Endothelial cell of hepatic sinusoid (primary cell): ENCODE results near the gene DCT.
"Not testable (repeated sequence)": the region's sequence is repeated elsewhere in the genome, so short reads cannot be mapped to it uniquely, and the experiment has no call there.

Experiments
- in situ Hi-C: cut with HindIII; loops from 2 replicates; pipeline ENCODE4 v1.10.0; 2017; ENCODE audit warnings: low sequenced_read_pairs

DCT gene

GRCh38 chr13:94479616-94480015, at the start of gene DCT:
Gene DCT, minus strand, starts transcription at chr13:94479682. Its CDS starts 427 bp downstream, at chr13:94479255.
- in situ Hi-C loops, result no loop called here

DNA sequence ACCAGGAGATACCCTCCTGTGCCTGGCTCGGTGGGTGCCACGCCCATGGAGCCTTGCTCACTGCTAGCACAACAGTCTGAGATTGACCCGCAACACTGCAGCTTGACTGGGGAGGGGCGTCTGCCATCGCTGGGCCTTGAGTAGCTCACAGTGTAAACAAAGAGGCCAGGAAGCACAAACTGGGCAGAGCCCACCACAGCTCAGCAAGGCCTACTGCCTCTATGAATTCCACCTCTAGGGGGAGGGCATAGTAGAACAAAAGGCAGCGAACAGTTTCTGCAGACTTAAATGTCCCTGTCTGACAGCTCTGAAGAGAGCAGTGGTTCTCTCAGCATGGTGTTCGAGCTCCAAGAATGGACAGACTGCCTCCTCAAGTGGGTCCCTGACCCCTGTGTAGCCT, 47.5 kb upstream of the DCT start:
- in situ Hi-C loops, result not testable (repeated sequence)

GRCh38 chr13:94525781-94526180, 46.3 kb upstream of the DCT start:
- in situ Hi-C loops, result no loop called here

GRCh38 chr13:94524407-94524806, 44.9 kb upstream of the DCT start:
- in situ Hi-C loops, result no loop called here

- in situ Hi-C loops, result no loop called here
Measured at GRCh38 chr13:94520001-94520400, 40.5 kb upstream of the DCT start.

DNA sequence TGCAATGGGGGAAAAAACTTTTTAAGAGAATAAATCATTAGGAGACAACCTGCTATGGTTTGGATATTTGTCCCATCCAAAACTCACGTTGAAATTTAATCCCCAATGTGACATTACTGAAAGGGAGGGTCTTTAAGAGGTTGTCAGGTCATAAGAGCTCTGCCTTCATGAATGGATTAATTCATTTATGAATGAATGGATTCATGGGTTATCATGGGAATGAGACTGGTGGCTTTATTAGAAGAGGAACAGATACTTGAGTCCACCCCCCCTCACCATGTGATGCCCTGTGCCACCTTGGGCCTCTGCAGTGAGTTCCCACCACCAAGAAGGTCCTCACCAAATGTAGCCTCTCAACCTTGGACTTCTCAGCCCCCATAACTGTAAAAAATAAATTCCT, 37.0 kb upstream of the DCT start:
- in situ Hi-C loops, result no loop called here

- in situ Hi-C loops, result no loop called here
Measured at GRCh38 chr13:94515911-94516310, 36.4 kb upstream of the DCT start.

DNA sequence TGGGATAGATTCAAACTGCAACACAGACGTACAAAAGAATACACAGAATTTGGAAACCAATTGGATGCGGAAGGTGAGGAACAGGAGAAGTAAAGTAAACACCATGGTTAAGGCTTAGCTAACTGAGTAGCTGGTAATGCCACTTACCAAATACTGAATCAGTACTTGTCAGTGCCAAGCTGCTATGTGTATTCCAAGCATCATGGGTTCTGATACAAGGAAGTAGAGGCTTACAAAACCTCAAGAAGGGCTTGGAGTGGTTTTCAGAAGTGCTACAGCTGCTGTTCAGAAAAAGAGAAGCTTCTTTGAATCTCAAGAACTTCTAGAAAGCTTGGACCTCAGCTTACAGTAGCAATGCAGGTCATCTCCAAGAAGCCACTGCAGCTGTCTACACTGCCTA, 35.9 kb upstream of the DCT start:
- in situ Hi-C loops, result no loop called here

GRCh38 chr13:94513026-94513425, 33.5 kb upstream of the DCT start:
- in situ Hi-C loops, result no loop called here

DNA sequence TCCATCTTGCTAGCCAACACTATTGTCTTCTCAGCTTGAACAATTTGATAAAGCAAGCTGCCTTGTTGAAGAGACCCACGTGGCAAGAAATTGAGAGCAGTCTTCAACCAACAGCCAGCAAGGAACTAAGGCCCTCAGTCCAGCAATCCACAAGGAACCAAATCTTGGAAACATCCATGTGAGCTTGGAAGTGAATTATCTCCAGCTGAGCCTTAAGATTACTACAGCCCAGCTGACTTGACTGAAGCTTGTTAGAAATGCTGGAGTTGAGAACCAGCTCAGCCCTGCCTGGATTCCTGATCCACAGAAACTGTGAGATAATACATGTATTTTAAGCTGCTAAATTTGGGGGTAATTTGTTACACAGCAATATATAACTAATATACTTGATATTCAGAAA, 26.2 kb upstream of the DCT start:
- in situ Hi-C loops, result no loop called here

GRCh38 chr13:94503851-94504250, 24.4 kb upstream of the DCT start:
- in situ Hi-C loops, result no loop called here

DNA sequence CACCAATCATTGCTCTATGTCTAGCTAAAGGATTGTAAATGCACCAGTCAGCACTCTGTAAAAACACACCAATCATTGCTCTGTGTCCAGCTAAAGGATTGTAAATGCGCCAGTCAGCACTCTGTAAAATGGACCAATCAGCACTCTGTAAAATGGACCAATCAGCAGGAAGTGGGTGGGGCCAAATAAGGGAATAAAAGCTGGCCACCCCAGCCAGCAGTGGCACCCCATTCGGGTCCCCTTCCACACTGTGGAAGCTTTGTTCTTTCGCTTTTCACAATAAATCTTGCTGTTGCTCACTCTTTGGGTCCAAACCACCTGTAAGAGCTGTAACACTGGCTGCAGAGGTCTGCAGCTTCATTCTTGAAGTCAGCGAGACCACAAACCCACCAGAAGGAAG, 19.3 kb upstream of the DCT start:
- in situ Hi-C loops, result loop anchor here (5.0 kb wide), 1 partner anchor 38 kb away; no protein-coding TSS in a partner anchor

GRCh38 chr13:94495806-94496205, 16.3 kb upstream of the DCT start:
- in situ Hi-C loops, result loop anchor here (5.0 kb wide), 1 partner anchor 41 kb away; no protein-coding TSS in a partner anchor

DNA sequence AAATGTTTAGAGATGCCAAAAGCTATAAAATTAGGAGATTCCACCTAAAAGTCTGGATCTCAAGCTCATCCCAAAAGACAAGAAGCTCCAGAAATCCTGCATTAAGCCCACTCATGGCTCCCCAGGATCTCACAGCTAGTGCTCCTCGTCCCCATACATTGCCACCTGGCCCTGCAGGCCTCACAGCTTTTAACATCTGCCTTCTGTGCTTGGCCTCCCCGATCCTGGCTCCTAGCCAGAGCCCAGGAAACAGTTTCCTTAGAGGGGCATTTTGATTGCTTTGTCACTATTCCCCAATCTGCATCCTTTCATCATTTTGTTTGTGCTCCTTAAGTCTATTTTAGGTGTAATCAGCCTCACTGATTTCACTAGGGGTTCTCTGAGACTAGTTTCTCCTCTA, 14.5 kb upstream of the DCT start:
- in situ Hi-C loops, result no loop called here

DNA sequence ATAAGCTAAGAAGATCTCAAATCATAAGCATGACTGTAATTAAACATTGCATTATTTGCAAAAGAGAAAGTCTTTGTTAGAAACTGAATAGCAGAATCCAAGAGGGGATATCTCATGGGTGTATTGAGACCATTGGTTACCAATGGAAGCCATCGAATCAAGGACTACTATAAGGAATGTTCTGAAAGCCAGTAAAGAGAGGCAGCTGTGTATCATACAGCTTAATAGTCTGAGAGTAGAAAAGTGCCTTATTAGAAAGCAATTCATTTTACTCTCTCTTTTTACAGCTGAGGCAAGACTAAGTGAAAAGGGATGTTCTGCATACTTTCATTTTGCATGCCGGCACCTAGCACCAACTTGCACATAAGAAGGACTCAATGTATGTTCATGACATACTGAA, 7.6 kb upstream of the DCT start:
- in situ Hi-C loops, result no loop called here

- in situ Hi-C loops, result no loop called here
Measured at GRCh38 chr13:94483970-94484369, 4.5 kb upstream of the DCT start.

DNA sequence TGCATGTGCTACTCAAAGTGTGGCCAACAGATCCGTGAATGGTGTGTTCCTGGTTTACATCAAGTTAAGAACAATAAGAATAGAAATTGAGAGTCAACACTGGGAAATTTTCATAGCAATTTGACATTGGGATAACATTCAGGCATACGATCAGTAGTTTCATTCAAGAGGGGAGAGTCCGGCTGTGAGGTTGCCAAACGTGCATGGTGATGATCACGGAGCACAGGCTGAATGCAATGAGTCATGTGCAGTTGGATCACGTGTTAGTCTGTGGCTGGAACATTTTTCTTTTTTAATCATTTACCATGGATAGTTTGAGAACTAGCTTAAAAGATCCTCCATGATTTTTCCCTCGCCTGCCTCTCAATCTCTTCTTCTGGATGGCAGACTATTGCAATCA, 2.5 kb upstream of the DCT start:
- in situ Hi-C loops, result no loop called here

DNA sequence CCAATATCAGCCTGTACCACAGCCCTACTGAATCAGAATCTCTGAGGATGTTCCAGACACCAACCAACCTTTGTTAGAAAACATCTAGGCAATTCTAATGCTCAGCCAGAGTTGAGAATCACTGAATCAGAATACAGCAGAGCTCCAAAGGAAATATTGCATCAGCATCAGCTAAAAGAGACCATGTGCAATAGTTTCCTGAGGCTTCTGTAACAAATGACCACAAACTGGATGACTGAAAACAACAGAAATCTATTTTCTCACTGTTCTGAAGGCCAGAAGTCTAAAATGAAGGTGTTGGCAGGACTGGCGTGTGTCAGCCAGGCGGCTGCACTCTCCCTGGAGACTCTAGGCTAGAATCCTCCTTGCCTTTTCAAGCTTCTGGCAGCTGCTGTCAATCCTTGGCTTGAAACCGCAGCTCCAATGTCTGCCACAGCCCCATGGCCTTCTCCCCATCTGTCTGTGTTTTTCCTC, 1.2 kb upstream of the DCT start:
- in situ Hi-C loops, result no loop called here

- in situ Hi-C loops, result no loop called here
Measured at GRCh38 chr13:94478913-94479312, 569 bp downstream of the DCT start.

DNA sequence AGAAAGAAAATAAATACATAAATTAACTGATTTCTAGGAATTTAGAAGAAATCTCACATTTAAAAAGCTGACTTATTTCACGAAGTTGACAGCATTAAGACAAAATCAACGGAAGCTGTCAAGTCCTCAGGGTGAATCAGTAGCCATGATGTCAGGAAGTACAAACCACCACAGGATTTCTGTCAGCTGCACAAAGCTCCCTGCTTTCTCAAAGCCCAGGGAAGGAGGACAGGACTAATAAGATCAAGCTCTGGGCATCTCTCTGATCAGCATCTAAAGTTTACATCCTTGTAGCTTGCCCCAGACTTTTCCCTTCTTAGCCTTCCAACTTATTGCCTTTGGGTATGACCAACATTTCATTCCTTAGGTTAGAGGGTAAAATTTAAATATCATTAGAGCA, 9.4 kb downstream of the DCT start:
- in situ Hi-C loops, result no loop called here

DNA sequence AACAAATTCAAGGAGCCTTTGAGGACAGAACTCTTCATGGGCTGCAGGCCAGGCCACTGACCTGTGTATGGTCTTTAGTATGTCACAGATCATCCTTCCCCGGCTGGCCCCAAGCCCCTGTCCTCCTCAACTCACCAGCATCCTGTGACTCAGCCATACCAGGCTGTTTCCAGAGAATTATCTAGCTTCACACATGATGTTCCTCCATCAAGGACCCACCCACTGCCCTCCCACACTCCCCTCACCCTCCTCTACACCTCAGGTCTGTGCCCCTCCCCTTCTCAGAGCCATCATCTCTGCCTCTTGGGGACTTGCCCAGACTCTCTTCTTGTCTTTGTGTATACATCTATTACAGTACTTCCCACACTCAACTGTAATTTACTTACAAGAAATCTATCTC, 14.7 kb downstream of the DCT start:
- in situ Hi-C loops, result no loop called here

GRCh38 chr13:94462670-94463069, 16.8 kb downstream of the DCT start:
- in situ Hi-C loops, result no loop called here

DNA sequence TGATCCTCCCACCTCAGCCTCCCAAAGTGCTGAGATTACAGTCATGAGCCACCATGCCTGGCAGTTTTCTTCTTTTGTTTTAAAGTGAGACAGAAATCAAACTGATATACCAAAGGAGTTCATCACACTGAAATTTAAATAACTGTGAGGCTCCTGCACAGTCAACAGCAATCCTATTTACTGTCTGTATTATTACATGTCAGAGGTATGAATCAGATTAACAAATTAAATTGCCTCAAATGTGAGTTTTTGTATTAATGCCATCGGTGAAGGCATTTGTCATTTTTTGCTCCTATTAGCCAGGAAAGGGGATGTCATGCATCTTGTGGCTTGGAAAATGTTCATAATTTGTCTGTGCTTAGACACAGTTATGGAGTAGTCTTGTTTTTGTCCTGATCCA, 20.4 kb downstream of the DCT start:
- in situ Hi-C loops, result no loop called here

GRCh38 chr13:94455414-94455813, 24.1 kb downstream of the DCT start:
- in situ Hi-C loops, result no loop called here
